Body of pancreas (tissue), 4 donors: ENCODE measurements around the gene KLF9. TPM values are rescaled to one million over a fixed set of nuclear protein-coding genes. Genes with fewer than 3 reads are reported as not detected.

ENCODE experiments used
- ATAC-seq: fragments of 150-250 bp; one replicate; pipeline ENCODE4 v1.9.1; 2016
- DNase-seq, 4 donors: peaks; one replicate each; pipeline ENCODE4 v3.0.0-alpha.2; 2019
- H3K27ac ChIP-seq, 4 donors: fragments of 200-600 bp; sonication (generic); 1 replicate in 3 of 4; 2 replicates in 1 of 4; pipeline versions ENCODE4 v1.5.1 to v1.6.1; 2016 to 2019; ENCODE audit warnings: mild to moderate bottlenecking in 1 of 4, mixed read lengths in 1 of 4, moderate library complexity in 1 of 4
- H3K27me3 ChIP-seq, 2 donors: fragments of 200-600 bp; sonication (generic); one replicate each; pipeline ENCODE4 v1.6.0; 2016; ENCODE audit warnings: mild to moderate bottlenecking in 1 of 2
- H3K36me3 ChIP-seq, 2 donors: fragments of 200-600 bp; sonication (generic); replicated peaks in 1 of 2; 2 replicates each; pipeline ENCODE4 v1.5.1; 2016; ENCODE audit warnings: low read depth in 2 of 2; ENCODE audit not compliant: insufficient read depth in 1 of 2
- H3K4me1 ChIP-seq: fragments of 200-600 bp; sonication (generic); one replicate; pipeline ENCODE4 v1.6.0; 2016
- H3K4me3 ChIP-seq, 2 donors: fragments of 200-600 bp; sonication (generic); 1 replicate in 1 of 2; 2 replicates in 1 of 2; pipeline ENCODE4 v1.5.1; 2016 to 2019
- H3K9me3 ChIP-seq, 3 donors: fragments of 200-600 bp; sonication (generic); 1 replicate in 2 of 3; 2 replicates in 1 of 3; pipeline ENCODE4 v1.5.1; 2016
- CTCF ChIP-seq, 7 experiments: fragments of 450-650 bp in 4 of 7; fragments of 200-600 bp in 3 of 7; sonication (generic) in 3 of 7; IDR thresholded peaks; one replicate each; pipeline ENCODE4 v1.5.1; 2016 to 2019; ENCODE audit warnings: antibody characterized with exemption in 7 of 7
- POLR2A ChIP-seq, 3 donors: fragments of 450-650 bp; IDR thresholded peaks; one replicate each; pipeline ENCODE4 v1.6.1; 2016; ENCODE audit warnings: antibody characterized with exemption in 3 of 3, mild to moderate bottlenecking in 2 of 3
- WGBS, 2 donors: methylation state at CpG; one replicate each; pipeline ENCODE4 v1.1.5; 2017; 5-methylcytosine and 5-hydroxymethylcytosine counted together
- intact Hi-C: fragments of 100-400 bp; cut with DNase I; formaldehyde crosslinking; loops from one replicate; pipeline ENCODE4 v1.15.1; 2023
- total RNA-seq, 2 donors: library from RNA; depleted of rRNA; stranded (reverse); fragments of >200 nt; gene quantifications; one replicate each; pipeline ENCODE4 v1.1.0, GENCODE V29; 2016

KLF9 gene
- total RNA-seq, 2 donors from 2014 or later = 38.1 to 63.6 TPM

GRCh38 chr9:70427161-70427945 lies 12.9 kb upstream of the KLF9 start:
- DNase-seq = no peak
- peak; percentile 28 for ATAC-seq
- H3K9me3 ChIP-seq = no peaks in the 10 kb centered on the region
- no peaks in the 10 kb centered on the region for H3K27me3 ChIP-seq
- 82 to 85% methylated on average over 11 of the region's 11 CpGs for WGBS, 2 donors
- H3K4me3 ChIP-seq = no peak overlapping the region
- H3K27ac ChIP-seq = no peak overlapping the region
- intact Hi-C loops = no loop called here
- H3K36me3 ChIP-seq = no peaks in the 10 kb centered on the region
- TF ChIP-seq CTCF (IDR thresholded peaks at IDR 0.05) (no peak), POLR2A (IDR thresholded peaks at IDR 0.05) (no peak)
- H3K4me1 ChIP-seq = peaks cover 5% of the 10 kb centered on the region

GRCh38 chr9:70425192-70425591 lies 10.7 kb upstream of the KLF9 start:
- WGBS, 2 donors = 63 to 74% methylated on average over 6 to 8 of the region's 8 CpGs
- no peaks in the 10 kb centered on the region for H3K27me3 ChIP-seq
- H3K4me1 ChIP-seq = peaks cover 26% of the 10 kb centered on the region
- DNase-seq (no peak), ATAC-seq (no peak)
- H3K27ac ChIP-seq = no peak overlapping the region
- no peaks in the 10 kb centered on the region for H3K36me3 ChIP-seq
- intact Hi-C loops = no loop called here
- H3K4me3 ChIP-seq = no peak overlapping the region
- H3K9me3 ChIP-seq = no peaks in the 10 kb centered on the region
- TF ChIP-seq CTCF (IDR thresholded peaks at IDR 0.05) = no peak
- no peak for TF ChIP-seq POLR2A (IDR thresholded peaks at IDR 0.05)

- ATAC-seq (no peak), DNase-seq (no peak)
- TF ChIP-seq POLR2A (IDR thresholded peaks at IDR 0.05) (no peak), CTCF (IDR thresholded peaks at IDR 0.05) (no peak)
- Histone ChIP-seq H3K9me3 (no peaks in the 10 kb centered on the region), H3K4me3 (no peak overlapping the region), H3K4me1 (peaks cover 41% of the 10 kb centered on the region), H3K27me3 (no peaks in the 10 kb centered on the region), H3K27ac (peak overlapping the region in 3 of 4 donors; percentile 100), H3K36me3 (no peaks in the 10 kb centered on the region)
- intact Hi-C loops = no loop called here
- WGBS, 2 donors = 85 to 95% methylated on average over 6 of the region's 6 CpGs
Observed at GRCh38 chr9:70422371-70423043, 8.1 kb upstream of the KLF9 start.

- Histone ChIP-seq H3K36me3 (no peaks in the 10 kb centered on the region), H3K27me3 (no peaks in the 10 kb centered on the region), H3K9me3 (no peaks in the 10 kb centered on the region), H3K4me3 (no peak overlapping the region), H3K27ac (peak overlapping the region; percentile 100), H3K4me1 (peaks cover 48% of the 10 kb centered on the region)
- intact Hi-C loops = no loop called here
- WGBS, 2 donors = 37 to 47% methylated on average over 6 to 9 of the region's 9 CpGs
- TF ChIP-seq CTCF (IDR thresholded peaks at IDR 0.05) (no peak), POLR2A (IDR thresholded peaks at IDR 0.05) (no peak)
- no peak for ATAC-seq
- peak in 3 of 4 donors; percentile 32 to 38 (median 33) for DNase-seq
Observed at GRCh38 chr9:70421272-70422180, 7.1 kb upstream of the KLF9 start.
